HS-27A (cell line): Measurements from ENCODE around the gene BRAF.
A peak's percentile ranks its signal among the peaks of the same experiment; 100 is the strongest.
"Not testable (repeated sequence)": the region's sequence is repeated elsewhere in the genome, so short reads cannot be mapped to it uniquely, and the experiment has no call there.

Experiments
- DNase-seq: peaks from one replicate; pipeline ENCODE4 v3.0.0-alpha.2; 2012; ENCODE audit warnings: low read depth, missing footprints

BRAF gene

DNA sequence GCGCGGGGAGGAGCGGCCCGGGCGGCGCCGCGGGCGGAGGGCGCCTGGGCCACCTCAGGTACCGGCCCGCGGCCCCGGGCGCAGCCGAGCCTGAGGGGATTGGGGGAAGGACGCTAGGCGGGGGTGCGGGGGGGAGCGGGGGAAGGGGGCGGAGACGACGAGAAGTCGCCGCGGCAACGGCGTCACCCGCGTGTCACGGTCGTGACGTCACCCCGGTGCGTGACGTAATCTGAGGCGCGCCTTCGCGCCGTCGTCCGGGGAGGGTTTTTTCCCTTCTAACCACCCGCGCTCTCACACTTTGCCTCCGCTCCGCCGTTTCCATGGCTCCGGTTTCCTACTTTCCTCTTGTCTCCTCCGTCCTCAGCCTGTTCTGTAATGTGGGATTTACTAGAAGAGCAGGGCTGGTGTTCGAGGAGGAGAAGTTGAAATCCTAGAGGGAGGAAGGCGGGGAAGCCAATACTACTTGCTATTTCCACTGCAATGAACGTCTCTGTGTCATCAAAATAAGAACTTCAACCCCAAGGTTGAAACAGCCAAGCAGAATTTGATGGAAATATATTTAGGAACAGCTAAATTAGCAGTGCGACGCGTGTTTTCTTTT is at the start of gene BRAF:
Gene BRAF (minus strand): TSS at position 109 of the 601 bp plus-strand sequence. CDS start 226 bp downstream, outside the sequence.
- peak; percentile 53 for DNase-seq

DNA sequence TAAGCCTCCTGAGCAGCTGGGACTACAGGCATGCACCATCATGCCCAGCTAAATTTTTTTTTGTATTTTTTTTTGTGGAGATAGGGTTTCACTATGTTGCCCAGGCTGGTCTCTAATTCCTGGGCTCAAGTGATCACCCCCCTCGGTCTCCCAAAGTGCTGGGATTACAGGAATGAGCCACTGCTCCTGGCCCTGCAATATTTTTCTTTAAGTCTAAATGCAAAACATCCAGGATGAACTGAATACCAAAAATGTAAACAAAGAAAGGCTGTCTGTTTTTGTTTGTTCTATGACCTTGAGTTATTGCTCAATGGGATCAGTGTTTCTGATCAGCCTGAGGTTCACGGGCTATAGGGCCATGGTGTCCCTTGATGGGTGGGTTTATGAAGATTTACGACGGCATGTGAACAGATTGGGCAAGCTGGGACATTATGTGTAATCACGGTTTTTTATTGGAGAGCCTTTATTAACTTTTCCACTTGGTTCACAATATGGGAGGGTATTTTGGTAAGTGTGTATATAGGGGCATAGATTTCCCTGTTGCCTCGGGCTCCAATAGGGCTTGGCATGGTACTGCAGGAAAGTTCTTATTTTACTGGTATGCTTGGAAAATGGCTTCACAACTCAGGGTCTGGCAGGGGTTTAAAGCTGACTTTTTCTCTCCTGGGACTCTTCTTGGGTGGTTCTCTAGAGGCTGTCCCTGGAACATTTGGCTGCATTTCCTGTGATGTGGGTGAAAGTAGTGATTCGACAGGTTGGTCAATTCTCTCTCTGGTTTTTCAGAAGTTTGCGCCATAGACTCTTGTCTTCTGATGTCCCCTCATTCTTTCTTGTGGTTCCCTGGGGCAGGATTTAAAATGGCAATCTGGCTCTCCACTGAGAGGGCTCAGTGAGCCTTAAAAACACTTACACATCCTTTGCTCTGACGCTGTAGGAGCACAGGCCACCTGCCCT is 48.4 kb upstream of the BRAF start:
- no peak for DNase-seq

DNA sequence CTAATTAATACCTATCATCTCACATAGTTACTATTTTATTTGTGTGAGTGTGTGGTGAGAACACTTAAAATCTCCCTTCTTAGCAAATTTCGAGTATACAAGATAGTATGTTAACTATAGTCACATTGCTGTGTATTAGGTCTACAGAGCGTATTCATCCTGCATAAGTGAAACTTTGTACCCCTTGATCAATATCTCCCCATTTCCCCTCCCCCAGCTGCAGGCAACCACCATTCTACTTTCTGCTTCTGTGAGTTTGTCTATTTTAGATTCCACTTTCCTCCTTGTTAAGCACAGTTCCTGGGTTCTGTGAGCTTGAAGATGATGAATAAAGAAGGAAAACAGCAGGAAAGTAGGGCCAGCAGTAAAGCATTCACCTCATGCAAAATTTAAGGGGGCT is 47.6 kb upstream of the BRAF start:
- no peak for DNase-seq

DNA sequence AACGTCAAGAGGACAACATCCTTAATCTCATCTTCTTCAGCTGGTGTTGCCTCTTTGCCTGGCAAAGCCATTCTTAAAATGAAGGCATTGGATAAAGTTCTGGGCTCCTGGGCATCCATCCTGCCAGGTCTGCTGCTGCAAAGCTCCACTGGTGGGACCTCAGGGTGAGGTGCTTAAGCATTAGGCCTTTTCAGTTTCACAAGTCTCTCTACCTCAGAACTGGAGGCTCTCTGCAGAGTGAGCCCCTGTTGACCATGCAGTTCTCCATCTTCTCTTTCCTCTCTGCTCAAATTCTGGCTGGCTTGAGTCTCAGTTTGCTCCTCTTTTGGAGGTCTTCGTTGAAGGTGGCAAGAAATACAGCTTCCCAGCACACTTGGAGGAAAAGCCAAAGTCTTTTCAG is 42.7 kb upstream of the BRAF start:
- no peak for DNase-seq

DNA sequence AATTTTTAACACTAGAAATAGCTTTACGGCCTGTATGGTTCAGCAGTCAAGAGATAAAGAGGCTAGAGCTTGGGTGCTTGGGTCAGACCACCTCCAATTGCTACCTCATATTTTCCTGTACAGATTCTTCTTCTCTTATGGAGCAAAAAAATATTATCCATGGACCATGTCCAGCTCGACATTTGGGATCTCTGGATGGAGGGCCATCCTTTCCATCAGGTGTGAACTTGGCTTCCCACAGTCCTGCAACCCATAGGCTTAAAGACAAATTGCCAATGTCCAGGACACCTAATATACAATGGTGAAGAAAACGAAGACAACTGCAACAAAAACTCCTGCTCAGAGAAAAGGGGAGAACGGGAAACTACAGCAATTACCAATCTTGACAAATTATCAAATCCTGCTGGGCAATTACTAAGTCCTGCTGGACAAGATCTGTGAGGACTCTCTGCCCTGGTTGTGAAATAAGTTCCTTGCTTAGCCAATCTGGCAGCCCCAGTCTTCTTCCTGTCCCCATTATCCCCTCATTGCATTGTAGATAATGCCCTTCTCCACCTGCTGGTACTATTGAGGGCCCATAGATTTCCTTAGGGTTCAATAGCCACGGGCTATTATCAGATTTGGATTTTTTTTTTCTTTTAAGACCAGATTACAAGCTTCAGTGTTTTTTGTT is 42.0 kb upstream of the BRAF start:
- DNase-seq = no peak

DNA sequence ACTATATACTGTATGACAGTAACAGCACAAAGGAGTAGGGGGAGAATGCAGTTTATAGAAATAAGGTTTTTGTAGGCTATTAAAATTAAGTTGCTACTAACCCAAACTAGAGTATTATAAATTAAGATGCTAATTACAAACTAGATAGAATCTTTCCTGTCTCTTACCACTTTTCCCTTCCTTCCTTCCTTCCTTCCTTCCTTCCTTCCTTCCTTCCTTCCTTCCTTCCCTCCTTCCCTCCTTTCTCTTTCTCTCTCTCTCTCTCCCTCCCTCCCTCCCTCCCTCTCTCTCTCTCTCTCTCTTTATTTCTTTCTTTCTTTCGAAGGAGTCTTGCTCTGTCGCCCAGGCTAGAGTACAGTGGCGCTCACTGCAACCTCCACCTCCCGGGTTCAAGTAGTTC is 36.4 kb upstream of the BRAF start:
- no peak for DNase-seq

DNA sequence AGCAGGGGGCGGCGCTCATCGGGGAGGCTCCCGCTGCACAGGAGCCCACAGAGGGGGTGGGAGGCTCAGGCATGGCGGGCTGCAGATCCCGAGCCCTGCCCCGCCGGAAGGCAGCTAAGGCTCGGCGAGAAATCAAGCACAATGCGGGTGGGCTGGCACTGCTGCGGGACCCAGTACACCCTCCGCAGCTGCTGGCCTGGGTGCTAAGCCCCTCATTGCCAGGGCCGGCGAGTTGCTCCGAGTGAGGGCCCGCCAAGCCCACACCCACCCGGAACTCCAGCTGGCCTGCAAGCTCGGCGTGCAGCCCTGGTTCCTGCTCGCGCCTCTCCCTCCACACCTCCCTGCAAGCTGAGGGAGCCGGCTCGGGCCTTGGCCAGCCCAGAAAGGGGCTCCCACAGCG is 32.3 kb upstream of the BRAF start:
- not testable (repeated sequence) for DNase-seq

DNA sequence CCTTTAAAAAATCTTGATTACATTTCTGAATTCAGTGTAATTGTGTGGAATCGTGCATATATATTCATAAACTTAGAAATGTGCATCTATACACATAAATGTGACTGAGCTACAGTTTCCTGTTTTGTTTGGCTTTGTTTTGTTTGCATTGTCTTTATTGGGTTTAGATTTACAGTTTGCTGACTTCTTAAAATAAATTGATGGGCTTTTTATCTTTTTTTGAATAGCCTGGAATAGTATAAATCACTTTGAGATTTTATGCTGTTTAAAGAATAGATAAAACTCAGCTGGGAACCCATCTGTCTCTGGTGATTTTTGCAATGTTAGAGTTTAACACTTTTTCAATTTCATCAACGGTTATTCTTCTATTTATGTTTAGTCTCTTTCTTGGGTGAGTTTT is 21.2 kb upstream of the BRAF start:
- DNase-seq = no peak

DNA sequence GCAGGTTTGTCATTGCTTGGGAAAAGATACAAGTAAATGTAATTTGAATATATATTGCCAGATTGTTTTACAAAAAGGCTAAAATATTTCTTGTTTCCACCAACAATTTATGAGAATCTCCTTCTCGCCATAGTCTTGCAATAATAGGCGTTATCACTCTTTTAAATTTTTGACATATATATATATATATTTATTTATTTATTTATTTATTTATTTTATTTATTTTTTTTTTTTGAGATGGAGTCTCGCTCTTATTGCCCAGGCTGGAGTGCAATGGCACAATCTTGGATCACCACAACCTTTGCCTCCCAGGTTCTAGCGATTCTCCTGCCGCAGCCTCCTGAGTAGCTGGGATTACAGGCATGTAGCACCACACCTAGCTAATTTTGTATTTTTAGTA is 17.5 kb upstream of the BRAF start:
- DNase-seq = not testable (repeated sequence)

DNA sequence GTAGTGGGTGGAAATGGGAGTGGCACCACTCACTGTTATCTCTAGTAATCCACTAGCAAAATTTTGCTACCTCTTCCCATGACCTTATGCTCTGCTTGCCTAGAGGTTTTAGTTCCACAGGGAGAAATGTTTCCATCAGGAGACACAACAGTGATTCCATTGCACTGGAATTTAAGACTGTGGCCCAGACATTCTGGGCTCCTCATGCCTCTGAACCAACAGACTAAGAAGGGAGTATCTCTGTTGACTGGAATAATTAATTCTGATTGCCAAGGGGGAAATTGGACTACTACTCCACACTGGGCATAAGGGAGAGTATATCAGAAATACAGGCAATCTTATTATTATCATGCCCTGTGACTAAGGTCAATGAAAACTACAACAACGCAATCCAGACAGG is 16.2 kb upstream of the BRAF start:
- DNase-seq = no peak

DNA sequence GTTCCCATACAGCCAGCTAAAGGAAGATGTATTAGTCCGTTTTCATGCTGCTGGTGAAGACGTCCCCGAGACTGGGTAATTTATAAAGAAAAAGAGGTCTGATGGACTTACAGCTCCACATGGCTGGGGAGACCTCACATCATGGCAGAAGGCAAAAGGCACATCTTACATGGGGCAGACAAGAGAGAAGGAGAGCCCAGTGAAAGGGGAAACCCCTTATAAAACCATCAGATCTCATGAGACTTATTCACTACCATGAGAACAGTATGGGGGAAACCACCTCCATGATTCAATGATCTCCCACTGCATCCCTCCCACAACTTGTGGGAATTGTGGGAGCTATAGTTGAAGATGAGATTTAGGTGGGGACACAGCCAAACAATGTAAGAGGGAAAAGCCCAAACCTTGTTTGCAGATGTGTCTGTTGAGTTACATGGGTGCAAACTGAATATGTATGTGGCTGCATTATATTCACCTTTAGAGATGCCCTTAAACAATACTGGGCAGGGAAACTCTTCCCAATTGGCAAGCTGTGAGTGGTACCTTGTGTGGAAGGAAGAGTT is 13.1 kb upstream of the BRAF start:
- no peak for DNase-seq

DNA sequence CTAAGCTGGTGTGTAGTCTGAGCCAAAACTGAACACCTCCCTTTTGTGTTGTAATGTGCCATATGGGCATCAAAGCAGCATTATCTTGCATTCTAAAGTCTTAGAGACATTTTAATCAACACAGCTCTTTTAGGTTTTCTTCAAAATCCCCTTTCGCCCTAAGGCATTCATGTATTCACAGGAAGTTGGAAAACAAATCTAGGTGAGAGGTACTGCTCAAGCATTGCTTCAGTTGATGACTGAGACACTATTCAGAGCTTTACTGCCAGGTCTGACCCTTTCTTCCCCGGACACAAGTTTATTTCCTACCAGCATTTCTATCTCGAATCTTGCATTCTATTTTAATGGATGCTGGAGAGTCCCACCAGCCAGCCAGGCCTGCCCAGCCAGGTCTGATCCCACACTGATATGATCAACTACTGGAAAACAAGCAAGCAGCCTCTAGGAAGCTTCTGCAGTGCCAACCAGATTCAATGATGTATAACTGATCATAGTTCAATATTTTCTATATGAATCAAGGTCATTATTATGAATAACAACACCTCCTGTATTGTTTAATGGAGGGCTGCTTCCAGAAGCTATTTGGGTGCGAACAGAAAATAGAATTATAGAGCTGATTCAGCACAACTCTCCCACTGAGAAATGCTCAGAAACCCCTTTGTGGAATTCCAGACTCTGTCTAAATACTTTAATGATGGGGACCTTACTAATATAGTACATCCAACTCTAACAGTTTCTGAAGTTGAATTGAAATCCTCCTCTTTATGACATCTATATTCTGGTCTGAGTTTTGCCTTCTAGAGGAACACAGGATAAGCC is 4.0 kb upstream of the BRAF start:
- DNase-seq = no peak

DNA sequence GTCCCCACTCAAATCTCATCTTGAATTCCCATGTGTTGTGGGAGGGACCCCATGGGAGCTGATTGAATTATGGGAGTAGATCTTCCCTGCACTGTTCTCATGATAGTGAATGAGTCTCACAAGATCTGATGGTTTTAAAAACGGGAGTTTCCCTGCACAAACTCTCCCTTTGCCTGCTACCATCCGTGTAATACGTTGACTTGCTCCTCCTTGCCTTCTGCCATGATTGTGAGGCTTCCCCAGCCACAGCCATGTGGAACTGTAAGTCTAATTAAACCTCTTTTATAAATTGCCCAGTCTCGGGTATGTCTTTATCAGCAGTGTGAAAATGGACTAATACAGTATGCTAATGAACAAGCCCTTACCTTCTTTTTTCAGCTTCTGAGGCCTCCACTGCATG is 3.2 kb upstream of the BRAF start:
- not testable (repeated sequence) for DNase-seq

DNA sequence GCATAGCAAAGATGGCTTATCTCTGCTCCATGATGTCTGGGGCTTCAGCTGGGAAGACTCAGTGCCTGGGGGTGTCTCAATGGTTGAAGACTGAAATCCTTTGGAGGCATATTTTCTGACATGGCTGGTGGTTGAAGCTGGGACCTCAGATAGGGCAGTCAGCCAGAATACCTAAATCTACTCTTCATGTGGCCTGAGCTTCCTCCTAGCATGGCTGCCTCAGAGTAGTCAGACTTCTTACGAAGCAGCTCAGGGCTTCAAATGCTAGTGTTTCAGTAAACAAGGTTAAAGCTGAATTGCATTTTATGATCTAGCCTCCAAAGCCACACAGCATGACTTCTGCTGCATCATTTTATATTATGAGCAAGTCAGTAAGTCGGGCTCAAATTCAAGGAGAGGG is 2.6 kb upstream of the BRAF start:
- no peak for DNase-seq

DNA sequence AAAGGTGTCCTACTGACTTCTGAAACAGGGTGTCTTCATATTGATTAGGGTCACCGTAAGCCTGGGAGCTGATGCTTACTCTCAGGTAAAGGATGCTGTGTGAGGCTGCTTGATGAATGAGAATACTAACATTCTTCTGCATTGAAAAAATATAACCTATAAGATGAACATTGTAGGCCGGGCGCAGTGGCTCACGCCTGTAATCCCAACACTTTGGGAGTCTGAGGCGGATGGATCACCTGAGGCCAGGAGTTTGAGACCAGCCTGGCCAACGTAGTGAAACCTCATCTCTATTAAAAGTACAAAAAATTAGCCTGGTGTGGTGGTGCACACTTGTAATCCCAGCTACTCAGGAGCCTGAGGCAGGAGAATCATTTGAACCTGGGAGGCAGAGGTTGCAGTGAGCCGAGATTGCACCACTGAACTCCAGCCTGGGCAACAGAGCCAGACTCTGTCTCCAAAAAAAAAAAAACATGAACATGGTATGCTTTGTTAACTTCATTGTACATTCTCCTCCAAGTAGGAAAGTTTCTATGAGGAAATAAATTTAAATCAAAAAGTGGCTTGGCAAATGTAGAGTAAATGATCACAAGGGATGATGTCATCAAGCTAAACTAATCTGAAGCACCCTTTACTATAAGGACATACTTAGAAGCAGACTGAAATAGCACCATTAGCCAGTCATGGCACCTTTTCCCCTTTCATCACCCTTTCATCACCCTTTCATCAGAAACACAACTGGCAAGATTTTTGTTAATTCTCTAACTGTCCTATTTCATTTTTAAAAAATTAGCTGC is 1.5 kb upstream of the BRAF start:
- DNase-seq = no peak

DNA sequence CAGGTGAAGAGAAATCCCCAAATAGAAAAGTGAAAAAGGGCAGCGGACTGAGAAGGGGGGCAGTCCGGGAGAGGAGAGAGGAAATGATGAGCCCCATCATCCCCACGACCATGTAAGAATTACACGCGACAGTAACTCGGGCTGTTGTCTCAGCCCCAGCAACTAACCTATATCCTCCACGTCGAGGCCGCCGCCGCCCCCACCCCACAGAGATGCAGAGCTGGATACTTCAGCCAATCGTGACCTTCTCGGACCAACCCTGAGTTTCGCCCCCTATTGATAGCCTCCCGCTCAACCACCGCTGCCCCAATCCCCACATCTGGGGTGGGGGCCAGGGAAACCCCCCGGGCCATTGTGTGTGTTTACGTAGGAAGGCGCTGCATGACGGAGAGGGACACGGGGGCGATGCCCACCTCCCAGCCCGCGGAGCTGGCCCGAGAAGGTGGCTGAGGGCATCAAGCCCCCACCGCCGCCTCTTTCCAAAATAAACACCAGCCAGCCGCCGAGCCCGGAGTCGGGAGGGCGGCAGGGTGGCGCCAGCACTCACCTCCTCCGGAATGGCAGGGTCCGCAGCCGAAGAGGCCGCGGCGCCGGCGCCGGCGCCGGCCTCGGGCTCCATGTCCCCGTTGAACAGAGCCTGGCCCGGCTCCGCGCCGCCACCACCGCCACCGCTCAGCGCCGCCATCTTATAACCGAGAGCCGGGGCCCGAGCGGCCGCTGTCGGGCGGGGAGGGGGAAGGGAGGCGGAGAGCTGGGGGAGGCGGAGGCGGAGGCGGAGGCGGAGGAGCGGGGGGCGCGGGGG is 509 bp downstream of the BRAF start:
- DNase-seq = peak; percentile 24

DNA sequence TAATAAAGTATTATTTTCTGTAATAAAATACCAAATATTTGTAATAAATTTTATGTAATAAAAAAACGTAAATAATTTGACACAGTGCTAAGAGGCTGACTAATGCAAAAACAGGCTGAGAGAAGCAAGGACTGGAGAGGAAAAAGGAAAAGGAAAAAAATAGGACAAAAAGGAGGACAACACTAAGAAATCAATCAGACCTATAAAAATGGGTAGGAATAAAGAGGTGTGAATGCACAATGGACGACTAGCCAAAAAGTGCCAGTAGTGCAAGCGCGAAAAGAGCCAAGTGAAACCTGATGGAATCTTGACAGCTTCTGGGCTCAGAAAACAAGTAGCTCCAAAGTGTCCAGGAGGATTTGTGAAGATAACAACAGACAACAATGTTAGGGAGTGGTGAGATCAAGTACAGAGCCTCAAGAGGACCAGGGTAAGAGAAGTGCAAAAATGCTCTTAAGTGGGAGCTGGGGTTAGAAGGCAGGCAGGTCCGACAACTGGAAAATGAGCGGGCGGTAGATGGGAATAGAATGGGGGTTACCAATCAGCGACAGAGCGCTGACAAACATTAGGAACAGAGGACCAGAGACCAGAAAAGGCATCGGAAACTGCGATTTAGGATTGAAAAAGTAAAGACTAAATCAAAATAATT is 1.2 kb downstream of the BRAF start:
- DNase-seq = no peak

DNA sequence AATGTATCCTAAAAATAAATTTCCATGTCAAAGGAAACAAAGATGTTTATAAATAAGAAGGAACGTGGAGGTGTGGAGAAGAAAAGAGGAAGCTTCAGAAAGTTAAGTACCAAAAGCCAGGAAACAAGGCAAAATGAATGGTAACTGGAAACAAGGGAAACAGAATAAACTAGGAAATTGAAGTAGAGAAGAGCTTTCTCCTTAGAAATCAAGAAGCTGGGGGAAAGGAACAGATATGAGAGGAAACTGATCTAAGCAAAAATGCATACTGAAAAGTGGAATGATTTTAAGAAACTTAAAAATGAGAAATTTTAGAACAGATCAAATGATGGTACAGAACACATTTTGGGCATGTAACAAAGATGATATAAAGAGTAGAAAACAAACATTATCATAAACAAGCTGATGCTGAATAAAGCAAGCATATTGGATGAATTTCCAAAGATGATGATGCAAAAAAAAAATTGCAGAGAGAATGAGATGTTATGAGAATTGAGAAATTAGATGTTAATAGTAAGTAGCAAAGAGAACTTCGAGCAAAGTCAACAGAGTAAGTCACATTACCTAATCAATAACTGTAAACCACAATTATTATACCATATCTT is 1.9 kb downstream of the BRAF start:
- no peak for DNase-seq

DNA sequence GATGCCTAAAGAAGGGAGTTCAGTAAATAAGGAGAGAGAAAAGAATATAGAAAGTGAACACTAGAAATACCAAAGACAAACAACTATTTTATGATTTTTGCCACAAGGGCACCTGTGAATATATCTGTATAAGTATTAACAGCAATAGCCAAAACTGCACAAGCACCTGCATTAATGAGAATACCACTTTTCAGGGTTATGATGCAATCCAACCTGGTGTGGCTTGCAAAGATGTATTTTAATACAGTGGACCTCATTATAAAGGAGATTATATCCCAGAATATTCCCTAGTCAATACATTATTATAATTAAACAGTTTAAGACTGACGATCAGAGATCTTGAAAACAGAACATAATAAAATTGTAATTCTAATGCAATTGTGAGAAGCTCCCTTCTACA is 4.0 kb downstream of the BRAF start:
- DNase-seq = no peak
